GM12801 (cell line): ENCODE measurements around the gene PLPP7.

Source experiments
- CTCF ChIP-seq: IDR thresholded peaks from one replicate; pipeline ENCODE4 v1.5.1; 2011; ENCODE audit warnings: control low read depth; ENCODE audit not compliant: insufficient read length; ENCODE audit errors: extremely low read depth

PLPP7 gene

GRCh38 chr9:131358556-131358955 lies 69.0 kb downstream of the PLPP7 start:
- TF ChIP-seq CTCF = no peak
